OCI-LY1 (cell line): ENCODE data around the gene FRMD5.

ENCODE experiments used
- EZH2 ChIP-seq: fragments of 200-600 bp; sonication (generic), shearing (Covaris generic); IDR thresholded peaks from 2 replicates; pipeline ENCODE4 v1.8.0; 2017; ENCODE audit warnings: borderline replicate concordance, mixed run types, mild to moderate bottlenecking, antibody characterized with exemption, low read length, moderate library complexity, mixed read lengths
- TF ChIP-seq, protein P1 (sequence below): fragments of 200-600 bp; sonication (generic), shearing (Covaris generic); IDR thresholded peaks from 2 replicates; pipeline ENCODE4 v1.5.1; 2017; ENCODE audit warnings: mild to moderate bottlenecking, antibody characterized with exemption, low read length, moderate library complexity, mixed read lengths

DNA sequence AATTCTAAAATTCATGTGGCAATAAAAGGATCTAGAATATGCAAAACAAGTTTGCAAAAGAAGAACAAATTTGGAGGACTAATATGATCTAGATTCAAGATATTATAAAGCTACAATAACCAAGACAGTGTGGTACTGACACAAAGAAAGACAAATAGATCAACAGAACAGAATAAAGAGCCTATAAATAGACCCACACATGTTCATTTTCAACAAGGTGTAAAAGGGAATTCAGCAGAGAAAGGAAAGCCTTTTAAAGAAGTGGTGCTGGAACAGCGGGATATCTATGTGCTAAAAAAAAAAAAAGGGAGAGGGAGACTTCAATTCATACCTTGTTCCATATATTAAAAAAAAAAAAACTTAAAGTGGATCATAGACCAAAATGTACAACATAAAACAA, 219.3 kb downstream of the FRMD5 start:
- TF ChIP-seq, protein P1, sequence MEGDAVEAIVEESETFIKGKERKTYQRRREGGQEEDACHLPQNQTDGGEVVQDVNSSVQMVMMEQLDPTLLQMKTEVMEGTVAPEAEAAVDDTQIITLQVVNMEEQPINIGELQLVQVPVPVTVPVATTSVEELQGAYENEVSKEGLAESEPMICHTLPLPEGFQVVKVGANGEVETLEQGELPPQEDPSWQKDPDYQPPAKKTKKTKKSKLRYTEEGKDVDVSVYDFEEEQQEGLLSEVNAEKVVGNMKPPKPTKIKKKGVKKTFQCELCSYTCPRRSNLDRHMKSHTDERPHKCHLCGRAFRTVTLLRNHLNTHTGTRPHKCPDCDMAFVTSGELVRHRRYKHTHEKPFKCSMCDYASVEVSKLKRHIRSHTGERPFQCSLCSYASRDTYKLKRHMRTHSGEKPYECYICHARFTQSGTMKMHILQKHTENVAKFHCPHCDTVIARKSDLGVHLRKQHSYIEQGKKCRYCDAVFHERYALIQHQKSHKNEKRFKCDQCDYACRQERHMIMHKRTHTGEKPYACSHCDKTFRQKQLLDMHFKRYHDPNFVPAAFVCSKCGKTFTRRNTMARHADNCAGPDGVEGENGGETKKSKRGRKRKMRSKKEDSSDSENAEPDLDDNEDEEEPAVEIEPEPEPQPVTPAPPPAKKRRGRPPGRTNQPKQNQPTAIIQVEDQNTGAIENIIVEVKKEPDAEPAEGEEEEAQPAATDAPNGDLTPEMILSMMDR = no peak
- no peak for TF ChIP-seq EZH2
